Breast epithelium (tissue), 4 donors: ENCODE results near the gene MARVELD2. TPM values are rescaled to one million over a fixed set of nuclear protein-coding genes. Genes with fewer than 3 reads are reported as not detected.

ENCODE experiments used
- DNase-seq, 2 donors: peaks; one replicate each; pipeline ENCODE4 v3.0.0-alpha.2; 2019; ENCODE audit warnings: low spot score in 2 of 2
- H3K27ac ChIP-seq, 2 donors: fragments of 200-600 bp; sonication (generic) in 1 of 2; one replicate each; pipeline ENCODE4 v1.5.1; 2016 to 2019; ENCODE audit warnings: mild to moderate bottlenecking in 1 of 2
- H3K27me3 ChIP-seq, 2 donors: fragments of 200-600 bp; sonication (generic) in 1 of 2; one replicate each; pipeline versions ENCODE4 v1.5.1 to v1.6.0; 2017 to 2019; ENCODE audit warnings: control low read depth in 1 of 2, mild to moderate bottlenecking in 1 of 2
- H3K36me3 ChIP-seq: fragments of 200-600 bp; one replicate; pipeline ENCODE4 v1.5.1; 2019
- H3K4me1 ChIP-seq, 2 donors: fragments of 200-600 bp; sonication (generic); one replicate each; pipeline ENCODE4 v1.5.1; 2016 to 2019; ENCODE audit warnings: control low read depth in 1 of 2
- H3K4me3 ChIP-seq, 3 donors: fragments of 200-600 bp; sonication (generic); 1 replicate in 2 of 3; 2 replicates in 1 of 3; pipeline ENCODE4 v1.5.1; 2016 to 2019; ENCODE audit warnings: mild to moderate bottlenecking in 3 of 3, moderate library complexity in 2 of 3
- H3K9me3 ChIP-seq, 2 donors: fragments of 200-600 bp; sonication (generic) in 1 of 2; one replicate each; pipeline ENCODE4 v1.5.1; 2016 to 2019; ENCODE audit warnings: control low read depth in 1 of 2
- CTCF ChIP-seq, 3 donors: fragments of 450-650 bp; IDR thresholded peaks; one replicate each; pipeline ENCODE4 v1.5.1; 2016 to 2017; ENCODE audit warnings: antibody characterized with exemption in 3 of 3, mild to moderate bottlenecking in 3 of 3, moderate library complexity in 3 of 3
- POLR2A ChIP-seq: fragments of 450-650 bp; IDR thresholded peaks from one replicate; pipeline ENCODE4 v1.6.1; 2016; ENCODE audit warnings: antibody characterized with exemption, mild to moderate bottlenecking, moderate library complexity
- POLR2AphosphoS5 ChIP-seq, 3 donors: sonication (generic); formaldehyde crosslinking; IDR thresholded peaks; one replicate each; pipeline ENCODE4 v1.6.1; 2017; ENCODE audit warnings: antibody characterized with exemption in 3 of 3
- intact Hi-C: fragments of 100-400 bp; cut with DNase I; formaldehyde crosslinking; loops from one replicate; pipeline ENCODE4 v1.15.1; 2023; ENCODE audit warnings: low total_unique reads
- total RNA-seq, 3 donors: library from RNA; depleted of rRNA; stranded (reverse); fragments of >200 nt; gene quantifications; one replicate each; pipeline ENCODE4 v1.1.0, GENCODE V29; 2016

Gene MARVELD2
- total RNA-seq, 3 donors from 2014 or later, result 0.32 to 24.7 (median 11.1) TPM

GRCh38 chr5:69372394-69372793 lies 42.5 kb upstream of the MARVELD2 start:
- intact Hi-C loops, result no loop called here
- no peaks in the 10 kb centered on the region for H3K36me3 ChIP-seq
- peaks cover 0 to 9% of the 10 kb centered on the region in 2 donors for H3K4me1 ChIP-seq
- no peak overlapping the region for H3K27ac ChIP-seq
- no peak for DNase-seq
- TF ChIP-seq POLR2A (no peak), POLR2AphosphoS5 (IDR thresholded peaks at IDR 0.05) (no peak), CTCF (IDR thresholded peaks at IDR 0.05) (no peak)
- H3K4me3 ChIP-seq, result no peak overlapping the region
- H3K27me3 ChIP-seq, result no peaks in the 10 kb centered on the region
- H3K9me3 ChIP-seq, result no peaks in the 10 kb centered on the region

- Histone ChIP-seq H3K9me3 (no peaks in the 10 kb centered on the region), H3K4me3 (no peak overlapping the region), H3K4me1 (no peaks in the 10 kb centered on the region), H3K27me3 (no peaks in the 10 kb centered on the region), H3K27ac (no peak overlapping the region), H3K36me3 (no peaks in the 10 kb centered on the region)
- intact Hi-C loops, result no loop called here
- TF ChIP-seq CTCF (IDR thresholded peaks at IDR 0.05) (no peak), POLR2A (no peak), POLR2AphosphoS5 (IDR thresholded peaks at IDR 0.05) (no peak)
- no peak for DNase-seq
These were observed 39.9 kb upstream of the MARVELD2 start for GRCh38 chr5:69374911-69375446.

- Histone ChIP-seq H3K27me3 (no peaks in the 10 kb centered on the region), H3K9me3 (no peaks in the 10 kb centered on the region), H3K4me1 (no peaks in the 10 kb centered on the region), H3K27ac (no peak overlapping the region), H3K36me3 (no peaks in the 10 kb centered on the region), H3K4me3 (no peak overlapping the region)
- TF ChIP-seq POLR2AphosphoS5 (IDR thresholded peaks at IDR 0.05) (no peak), POLR2A (no peak), CTCF (IDR thresholded peaks at IDR 0.05) (no peak)
- intact Hi-C loops, result no loop called here
- DNase-seq, result no peak
These were observed 36.5 kb upstream of the MARVELD2 start for GRCh38 chr5:69378376-69378775.

- intact Hi-C loops, result no loop called here
- H3K27ac ChIP-seq, result no peak overlapping the region
- H3K4me3 ChIP-seq, result no peak overlapping the region
- no peaks in the 10 kb centered on the region for H3K9me3 ChIP-seq
- H3K36me3 ChIP-seq, result no peaks in the 10 kb centered on the region
- H3K4me1 ChIP-seq, result no peaks in the 10 kb centered on the region
- no peaks in the 10 kb centered on the region for H3K27me3 ChIP-seq
- TF ChIP-seq CTCF (IDR thresholded peaks at IDR 0.05) (no peak), POLR2AphosphoS5 (IDR thresholded peaks at IDR 0.05) (no peak), POLR2A (no peak)
- no peak for DNase-seq
These were observed 10.1 kb upstream of the MARVELD2 start for GRCh38 chr5:69404659-69405330.

- Histone ChIP-seq H3K27me3 (no peaks in the 10 kb centered on the region), H3K36me3 (peaks cover 6% of the 10 kb centered on the region), H3K4me3 (peak overlapping the region; percentile 46 to 77 (median 73)), H3K27ac (peak overlapping the region; percentile 90 to 94), H3K9me3 (no peaks in the 10 kb centered on the region), H3K4me1 (no peaks in the 10 kb centered on the region)
- intact Hi-C loops, result no loop called here
- DNase-seq, result peak in 1 of 2 donors; percentile 27
- no peak for TF ChIP-seq POLR2A
- TF ChIP-seq CTCF (IDR thresholded peaks at IDR 0.05), result no peak
- no peak for TF ChIP-seq POLR2AphosphoS5 (IDR thresholded peaks at IDR 0.05)
These were observed 655 bp downstream of the MARVELD2 start for GRCh38 chr5:69415584-69415958.
